Smooth muscle cell (in vitro differentiated cells): ENCODE results near the gene PCDHA8. TPM values are rescaled to one million over a fixed set of nuclear protein-coding genes. Genes with fewer than 3 reads are reported as not detected.
"Not testable (repeated sequence)": the region's sequence is repeated elsewhere in the genome, so short reads cannot be mapped to it uniquely, and the experiment has no call there.

Source experiments
- DNase-seq: peaks from one replicate; lab custom pipeline; 2025; ENCODE audit not compliant: unreplicated experiment; lab: John Stamatoyannopoulos, UW
- H2AFZ ChIP-seq: fragments of 200-600 bp; sonication (generic); 2 replicates; pipeline ENCODE4 v1.6.0; 2016; ENCODE audit warnings: antibody characterized with exemption, low read depth, mild to moderate bottlenecking
- H3F3A ChIP-seq: fragments of 200-600 bp; sonication (generic); 2 replicates; pipeline ENCODE4 v1.6.0; 2017; ENCODE audit warnings: antibody characterized with exemption, low read depth
- H3K27ac ChIP-seq: fragments of 200-600 bp; sonication (generic); 2 replicates; pipeline ENCODE4 v1.5.1; 2016; ENCODE audit warnings: low read depth, mild to moderate bottlenecking
- H3K27me3 ChIP-seq: fragments of 200-600 bp; sonication (generic); 2 replicates; pipeline ENCODE4 v1.6.1; 2016; ENCODE audit warnings: low read depth, mild to moderate bottlenecking
- H3K36me3 ChIP-seq: fragments of 200-600 bp; sonication (generic); 2 replicates; pipeline ENCODE4 v1.5.1; 2016; ENCODE audit warnings: low read depth
- H3K4me1 ChIP-seq: fragments of 200-600 bp; sonication (generic); 2 replicates; pipeline ENCODE4 v1.5.1; 2016; ENCODE audit warnings: low read depth
- H3K4me2 ChIP-seq: fragments of 200-600 bp; sonication (generic); 2 replicates; pipeline ENCODE4 v1.6.0; 2016; ENCODE audit warnings: mild to moderate bottlenecking
- H3K4me3 ChIP-seq: fragments of 200-600 bp; sonication (generic); 2 replicates; pipeline ENCODE4 v1.5.1; 2016; ENCODE audit warnings: mild to moderate bottlenecking
- H3K79me2 ChIP-seq: fragments of 200-600 bp; sonication (generic); 2 replicates; pipeline ENCODE4 v1.6.0; 2016; ENCODE audit warnings: low read depth, mild to moderate bottlenecking
- H3K9ac ChIP-seq: fragments of 200-600 bp; sonication (generic); 2 replicates; pipeline ENCODE4 v1.6.0; 2016; ENCODE audit warnings: low read depth
- H3K9me3 ChIP-seq: fragments of 200-600 bp; sonication (generic); replicated peaks from 2 replicates; pipeline ENCODE4 v1.5.1; 2016; ENCODE audit warnings: low read depth
- H4K20me1 ChIP-seq: fragments of 200-600 bp; sonication (generic); 2 replicates; pipeline ENCODE4 v1.6.0; 2016; ENCODE audit warnings: low read depth
- CTCF ChIP-seq: fragments of 200-600 bp; sonication (generic); IDR thresholded peaks from 2 replicates; pipeline ENCODE4 v1.5.1; 2017; ENCODE audit warnings: borderline replicate concordance, mild to moderate bottlenecking, antibody characterized with exemption; ENCODE audit not compliant: insufficient read depth, poor library complexity, severe bottlenecking
- WGBS: methylation state at CpG from one replicate; pipeline ENCODE4 v1.1.7; 2016; ENCODE audit warnings: low lambda C conversion rate; 5-methylcytosine and 5-hydroxymethylcytosine counted together
- polyA plus RNA-seq: library from polyadenylated mRNA; unstranded; fragments of >200 nt; fragmentation: Nextera tagmentation; extraction: Ambion mirVana; gene quantifications from 2 replicates; pipeline ENCODE4 v1.2.1, GENCODE V29; 2016
- total RNA-seq: library from RNA; depleted of rRNA; stranded (reverse); fragments of >200 nt; gene quantifications from 2 replicates; pipeline ENCODE4 v1.2.3, GENCODE V29; 2014

Gene PCDHA8
- total and polyA plus RNA-seq, 2 experiments from 2014 or later = 0.40 TPM

- Histone ChIP-seq H3K4me2 (no peak overlapping the region), H3K79me2 (peaks cover 2% of the 10 kb centered on the region), H4K20me1 (no peaks in the 10 kb centered on the region), H3K9me3 (no peaks in the 10 kb centered on the region), H3K27ac (no peak overlapping the region), H3K4me3 (no peak overlapping the region), H2AFZ (no peak overlapping the region), H3K27me3 (no peaks in the 10 kb centered on the region), H3K4me1 (peaks cover 9% of the 10 kb centered on the region), H3K36me3 (no peaks in the 10 kb centered on the region), H3F3A (no peaks in the 10 kb centered on the region), H3K9ac (no peak overlapping the region)
- no peak for DNase-seq
- WGBS = 98% methylated on average over 95 of the region's 114 CpGs
- no peak for TF ChIP-seq CTCF
These were observed 29.5 kb downstream of the PCDHA8 start for GRCh38 chr5:140870221-140871201.

- no peaks in the 10 kb centered on the region for H3K27me3 ChIP-seq
- peak within 1 kb of the TSS; percentile 39 for H3K9ac ChIP-seq
- DNase-seq = no peak
- H4K20me1 ChIP-seq = peaks cover 3% of the 10 kb centered on the region
- H3F3A ChIP-seq = no peaks in the 10 kb centered on the region
- no peaks in the 10 kb centered on the region for H3K79me2 ChIP-seq
- 7% methylated on average over 47 of the region's 47 CpGs for WGBS
- peak within 1 kb of the TSS; percentile 85 for H3K4me2 ChIP-seq
- H3K4me1 ChIP-seq = peaks cover 9% of the 10 kb centered on the region
- peak within 1 kb of the TSS; percentile 41 for H3K27ac ChIP-seq
- no peaks in the 10 kb centered on the region for H3K36me3 ChIP-seq
- H3K9me3 ChIP-seq = no peaks in the 10 kb centered on the region
- TF ChIP-seq CTCF = peak; percentile 66
- H3K4me3 ChIP-seq = peak within 1 kb of the TSS; percentile 72
- H2AFZ ChIP-seq = peak within 1 kb of the TSS; percentile 55
These were observed 34.4 kb downstream of the PCDHA8 start, which contains the start of gene PCDHA12 for GRCh38 chr5:140875085-140876065. PCDHA12 (plus strand) TSS chr5:140875308; CDS start chr5:140875473, 165 bp downstream.

- H2AFZ ChIP-seq, DNase-seq, H3F3A ChIP-seq, H3K27me3 ChIP-seq, H3K4me2 ChIP-seq, H4K20me1 ChIP-seq, H3K79me2 ChIP-seq, H3K9me3 ChIP-seq, H3K9ac ChIP-seq, H3K36me3 ChIP-seq, H3K27ac ChIP-seq, H3K4me1 ChIP-seq, H3K4me3 ChIP-seq: not testable (repeated sequence)
- 97% methylated on average over 73 of the region's 80 CpGs for WGBS
These were observed 35.7 kb downstream of the PCDHA8 start for GRCh38 chr5:140876541-140877261.
